Measurements from ENCODE around the gene APOD.

Gene APOD

GRCh38 chr3:195539479-195539878 is 44.3 kb downstream of the APOD start:
- ATAC-seq, result no peak
- TF ChIP-seq, protein P1, sequence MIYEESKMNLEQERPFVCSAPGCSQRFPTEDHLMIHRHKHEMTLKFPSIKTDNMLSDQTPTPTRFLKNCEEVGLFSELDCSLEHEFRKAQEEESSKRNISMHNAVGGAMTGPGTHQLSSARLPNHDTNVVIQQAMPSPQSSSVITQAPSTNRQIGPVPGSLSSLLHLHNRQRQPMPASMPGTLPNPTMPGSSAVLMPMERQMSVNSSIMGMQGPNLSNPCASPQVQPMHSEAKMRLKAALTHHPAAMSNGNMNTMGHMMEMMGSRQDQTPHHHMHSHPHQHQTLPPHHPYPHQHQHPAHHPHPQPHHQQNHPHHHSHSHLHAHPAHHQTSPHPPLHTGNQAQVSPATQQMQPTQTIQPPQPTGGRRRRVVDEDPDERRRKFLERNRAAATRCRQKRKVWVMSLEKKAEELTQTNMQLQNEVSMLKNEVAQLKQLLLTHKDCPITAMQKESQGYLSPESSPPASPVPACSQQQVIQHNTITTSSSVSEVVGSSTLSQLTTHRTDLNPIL (CRISPR knock-in tag; IDR thresholded peaks at IDR 0.05; ENCODE audit: low read depth), result no peak
- TF ChIP-seq TOX (CRISPR knock-in tag; IDR thresholded peaks at IDR 0.05; ENCODE audit: borderline replicate concordance), result no peak
- TF ChIP-seq ZFP3 (CRISPR knock-in tag; IDR thresholded peaks at IDR 0.05), result no peak
- no peak for TF ChIP-seq ZNF565 (CRISPR knock-in tag; conservative IDR thresholded peaks at IDR 0.05; ENCODE audit: low read depth)
- TF ChIP-seq, protein P2, sequence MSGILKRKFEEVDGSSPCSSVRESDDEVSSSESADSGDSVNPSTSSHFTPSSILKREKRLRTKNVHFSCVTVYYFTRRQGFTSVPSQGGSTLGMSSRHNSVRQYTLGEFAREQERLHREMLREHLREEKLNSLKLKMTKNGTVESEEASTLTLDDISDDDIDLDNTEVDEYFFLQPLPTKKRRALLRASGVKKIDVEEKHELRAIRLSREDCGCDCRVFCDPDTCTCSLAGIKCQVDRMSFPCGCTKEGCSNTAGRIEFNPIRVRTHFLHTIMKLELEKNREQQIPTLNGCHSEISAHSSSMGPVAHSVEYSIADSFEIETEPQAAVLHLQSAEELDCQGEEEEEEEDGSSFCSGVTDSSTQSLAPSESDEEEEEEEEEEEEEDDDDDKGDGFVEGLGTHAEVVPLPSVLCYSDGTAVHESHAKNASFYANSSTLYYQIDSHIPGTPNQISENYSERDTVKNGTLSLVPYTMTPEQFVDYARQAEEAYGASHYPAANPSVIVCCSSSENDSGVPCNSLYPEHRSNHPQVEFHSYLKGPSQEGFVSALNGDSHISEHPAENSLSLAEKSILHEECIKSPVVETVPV (CRISPR knock-in tag; IDR thresholded peaks at IDR 0.05), result no peak
- TF ChIP-seq, protein P3, sequence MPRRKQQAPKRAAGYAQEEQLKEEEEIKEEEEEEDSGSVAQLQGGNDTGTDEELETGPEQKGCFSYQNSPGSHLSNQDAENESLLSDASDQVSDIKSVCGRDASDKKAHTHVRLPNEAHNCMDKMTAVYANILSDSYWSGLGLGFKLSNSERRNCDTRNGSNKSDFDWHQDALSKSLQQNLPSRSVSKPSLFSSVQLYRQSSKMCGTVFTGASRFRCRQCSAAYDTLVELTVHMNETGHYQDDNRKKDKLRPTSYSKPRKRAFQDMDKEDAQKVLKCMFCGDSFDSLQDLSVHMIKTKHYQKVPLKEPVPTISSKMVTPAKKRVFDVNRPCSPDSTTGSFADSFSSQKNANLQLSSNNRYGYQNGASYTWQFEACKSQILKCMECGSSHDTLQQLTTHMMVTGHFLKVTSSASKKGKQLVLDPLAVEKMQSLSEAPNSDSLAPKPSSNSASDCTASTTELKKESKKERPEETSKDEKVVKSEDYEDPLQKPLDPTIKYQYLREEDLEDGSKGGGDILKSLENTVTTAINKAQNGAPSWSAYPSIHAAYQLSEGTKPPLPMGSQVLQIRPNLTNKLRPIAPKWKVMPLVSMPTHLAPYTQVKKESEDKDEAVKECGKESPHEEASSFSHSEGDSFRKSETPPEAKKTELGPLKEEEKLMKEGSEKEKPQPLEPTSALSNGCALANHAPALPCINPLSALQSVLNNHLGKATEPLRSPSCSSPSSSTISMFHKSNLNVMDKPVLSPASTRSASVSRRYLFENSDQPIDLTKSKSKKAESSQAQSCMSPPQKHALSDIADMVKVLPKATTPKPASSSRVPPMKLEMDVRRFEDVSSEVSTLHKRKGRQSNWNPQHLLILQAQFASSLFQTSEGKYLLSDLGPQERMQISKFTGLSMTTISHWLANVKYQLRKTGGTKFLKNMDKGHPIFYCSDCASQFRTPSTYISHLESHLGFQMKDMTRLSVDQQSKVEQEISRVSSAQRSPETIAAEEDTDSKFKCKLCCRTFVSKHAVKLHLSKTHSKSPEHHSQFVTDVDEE (CRISPR knock-in tag; IDR thresholded peaks at IDR 0.05), result no peak
- no peak for TF ChIP-seq SNAI2 (CRISPR knock-in tag; IDR thresholded peaks at IDR 0.05)
- TF ChIP-seq OSR1 (CRISPR knock-in tag; IDR thresholded peaks at IDR 0.05), result no peak
- TF ChIP-seq ISL1 (CRISPR knock-in tag; IDR thresholded peaks at IDR 0.05), result no peak
- TF ChIP-seq ZFP30 (CRISPR knock-in tag; IDR thresholded peaks at IDR 0.05), result no peak
- no peak for TF ChIP-seq CSDC2 (CRISPR knock-in tag; IDR thresholded peaks at IDR 0.05)
- TF ChIP-seq ZNF8 (CRISPR knock-in tag; IDR thresholded peaks at IDR 0.05), result no peak
- TF ChIP-seq GLIS3 (CRISPR knock-in tag; IDR thresholded peaks at IDR 0.05), result no peak
- TF ChIP-seq TCF4 (CRISPR knock-in tag; IDR thresholded peaks at IDR 0.05; ENCODE audit: borderline replicate concordance), result no peak
- TF ChIP-seq RARB (CRISPR knock-in tag; IDR thresholded peaks at IDR 0.05), result no peak
- TF ChIP-seq, protein P4, sequence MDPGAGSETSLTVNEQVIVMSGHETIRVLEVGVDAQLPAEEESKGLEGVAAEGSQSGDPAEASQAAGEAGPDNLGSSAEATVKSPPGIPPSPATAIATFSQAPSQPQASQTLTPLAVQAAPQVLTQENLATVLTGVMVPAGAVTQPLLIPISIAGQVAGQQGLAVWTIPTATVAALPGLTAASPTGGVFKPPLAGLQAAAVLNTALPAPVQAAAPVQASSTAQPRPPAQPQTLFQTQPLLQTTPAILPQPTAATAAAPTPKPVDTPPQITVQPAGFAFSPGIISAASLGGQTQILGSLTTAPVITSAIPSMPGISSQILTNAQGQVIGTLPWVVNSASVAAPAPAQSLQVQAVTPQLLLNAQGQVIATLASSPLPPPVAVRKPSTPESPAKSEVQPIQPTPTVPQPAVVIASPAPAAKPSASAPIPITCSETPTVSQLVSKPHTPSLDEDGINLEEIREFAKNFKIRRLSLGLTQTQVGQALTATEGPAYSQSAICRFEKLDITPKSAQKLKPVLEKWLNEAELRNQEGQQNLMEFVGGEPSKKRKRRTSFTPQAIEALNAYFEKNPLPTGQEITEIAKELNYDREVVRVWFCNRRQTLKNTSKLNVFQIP (CRISPR knock-in tag; IDR thresholded peaks at IDR 0.05; ENCODE audit: borderline replicate concordance, low read depth), result no peak
- TF ChIP-seq BACH2 (CRISPR knock-in tag; IDR thresholded peaks at IDR 0.05; ENCODE audit: borderline replicate concordance), result no peak
- no peak for TF ChIP-seq ARNTL (CRISPR knock-in tag; IDR thresholded peaks at IDR 0.05; ENCODE audit: borderline replicate concordance, low read depth)

DNA sequence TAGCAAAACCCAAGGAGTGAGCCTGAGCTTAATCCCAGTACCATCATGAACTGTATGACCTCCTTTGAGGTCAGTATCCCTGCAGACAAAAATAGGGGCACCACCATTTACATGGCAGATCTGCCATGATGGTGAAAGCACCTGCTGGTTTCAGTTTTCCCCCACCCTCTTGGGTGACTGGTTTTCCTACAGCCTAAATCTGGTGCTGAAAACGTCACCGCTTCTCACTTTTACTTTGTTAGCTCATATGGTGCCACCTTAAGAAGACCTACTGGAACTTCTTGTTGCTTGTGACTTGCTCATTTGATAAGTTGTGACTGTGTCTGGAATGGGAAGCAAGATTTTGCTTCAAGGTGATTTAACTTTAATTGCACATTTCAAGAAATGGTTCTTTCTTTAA is 45.7 kb downstream of the APOD start:
- no peak for ATAC-seq
- TF ChIP-seq, protein P3 (CRISPR knock-in tag; IDR thresholded peaks at IDR 0.05), result no peak
- TF ChIP-seq, protein P2 (CRISPR knock-in tag; IDR thresholded peaks at IDR 0.05), result no peak
- TF ChIP-seq GLIS3 (CRISPR knock-in tag; IDR thresholded peaks at IDR 0.05), result no peak
- TF ChIP-seq, protein P4 (CRISPR knock-in tag; IDR thresholded peaks at IDR 0.05; ENCODE audit: borderline replicate concordance, low read depth), result no peak
